Measurements from ENCODE around the gene TNC.
A peak's percentile ranks its signal among the peaks of the same experiment; 100 is the strongest.

TNC gene

GRCh38 chr9:115015018-115015635, 102.8 kb downstream of the TNC start:
- DNase-seq: peak in 8 of 56 donors; percentile 3 to 42 (median 8)

GRCh38 chr9:115014438-115014837, 103.5 kb downstream of the TNC start:
- DNase-seq: no peak

DNA sequence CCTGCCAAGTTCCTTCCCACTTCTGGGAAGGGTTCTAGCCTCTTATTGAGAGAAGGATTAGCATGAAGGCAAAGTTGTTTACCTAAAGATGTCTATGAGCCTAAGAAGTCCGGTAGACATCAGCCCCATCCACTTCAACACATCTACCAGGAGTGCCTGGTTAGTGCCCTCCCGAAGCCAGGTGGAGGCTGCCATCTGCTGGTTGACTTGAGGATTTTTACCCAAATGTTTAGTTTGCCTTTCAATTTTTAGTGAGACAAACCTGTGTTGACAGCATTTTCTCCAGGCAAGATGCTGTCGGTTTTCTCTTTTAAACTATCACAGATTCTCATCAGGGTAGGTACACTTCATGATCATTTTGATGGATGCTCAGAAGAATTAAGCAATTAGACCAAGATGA, 104.0 kb downstream of the TNC start:
- peak in 44 of 56 donors; percentile 3 to 76 (median 28) for DNase-seq

DNA sequence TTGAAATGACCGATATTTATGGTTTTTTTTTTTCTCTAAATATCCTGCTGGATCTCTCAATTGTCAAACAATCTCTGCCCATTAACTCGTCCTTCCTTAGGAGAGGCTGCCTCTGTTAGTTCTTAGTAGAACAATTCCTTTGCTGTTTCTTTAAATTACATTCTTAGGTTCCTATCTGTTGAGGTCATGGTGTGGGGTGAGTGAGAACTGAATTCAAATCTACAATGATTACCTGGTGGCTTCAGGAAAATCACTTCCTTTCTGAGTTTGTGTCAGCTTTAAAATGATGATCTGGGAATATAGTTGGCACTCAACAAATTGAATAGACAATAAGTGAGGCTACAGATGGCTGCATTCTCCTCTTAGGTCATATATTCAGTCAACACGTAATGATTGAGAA, 105.5 kb downstream of the TNC start:
- DNase-seq: no peak

DNA sequence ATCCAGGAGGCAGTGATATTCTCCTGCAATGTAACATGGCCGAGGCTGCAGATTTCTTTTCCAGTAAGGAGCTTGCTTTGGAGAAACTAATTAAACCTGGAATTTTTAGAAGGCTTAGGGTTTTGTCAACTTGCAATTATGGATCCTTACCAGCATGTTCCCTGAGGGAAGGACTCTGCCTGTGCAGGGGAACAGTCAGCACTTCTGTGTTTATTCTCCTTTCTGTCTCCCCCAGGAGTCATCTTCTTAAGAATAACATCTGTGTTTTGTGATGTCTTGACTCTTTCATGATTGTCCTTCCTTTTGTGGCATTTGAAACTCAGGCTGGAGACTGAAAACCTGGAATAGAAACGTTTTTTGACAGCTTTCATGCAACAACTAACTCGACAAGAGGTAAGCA, 107.1 kb downstream of the TNC start:
- DNase-seq: no peak

GRCh38 chr9:115008536-115009270, 109.3 kb downstream of the TNC start:
- no peak for DNase-seq

DNA sequence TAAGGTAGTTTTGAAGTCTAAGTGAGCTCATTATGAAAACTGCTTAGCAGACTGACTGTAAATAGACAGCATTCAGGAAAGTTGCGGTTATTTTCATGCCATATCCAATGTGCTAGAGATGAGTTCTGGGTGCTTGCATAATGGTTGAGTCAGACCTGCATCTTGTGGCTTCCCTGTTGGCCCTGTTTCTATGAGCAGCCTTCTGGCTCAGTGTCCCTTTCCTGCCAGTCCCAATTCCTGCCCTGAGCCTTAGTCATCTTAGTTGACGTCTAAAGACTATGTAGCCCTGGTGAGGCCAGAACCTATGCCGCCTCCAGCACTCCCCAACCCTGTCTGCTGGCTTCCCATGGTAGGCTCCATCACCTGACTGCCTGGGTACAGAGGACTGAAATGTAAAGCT, 111.3 kb downstream of the TNC start:
- no peak for DNase-seq

DNA sequence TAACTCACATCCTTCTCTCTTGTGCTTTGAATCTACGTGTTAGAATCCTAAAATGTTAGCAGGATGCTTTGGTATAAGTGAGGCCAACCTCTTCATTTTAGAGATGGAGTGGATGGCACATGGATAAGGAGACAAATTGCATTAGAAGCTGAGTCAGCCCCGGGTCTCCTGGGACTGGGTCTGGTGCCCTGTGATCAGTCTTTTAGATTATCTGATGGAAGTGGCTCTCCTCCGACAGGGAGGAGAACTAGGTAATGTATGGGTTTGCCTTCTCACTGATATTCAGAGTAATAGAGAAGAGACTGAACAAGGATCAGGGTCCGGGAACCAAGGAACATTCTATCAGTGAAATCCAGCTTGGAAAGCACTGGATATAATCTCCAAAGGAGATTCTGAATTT, 112.6 kb downstream of the TNC start:
- DNase-seq: no peak

DNA sequence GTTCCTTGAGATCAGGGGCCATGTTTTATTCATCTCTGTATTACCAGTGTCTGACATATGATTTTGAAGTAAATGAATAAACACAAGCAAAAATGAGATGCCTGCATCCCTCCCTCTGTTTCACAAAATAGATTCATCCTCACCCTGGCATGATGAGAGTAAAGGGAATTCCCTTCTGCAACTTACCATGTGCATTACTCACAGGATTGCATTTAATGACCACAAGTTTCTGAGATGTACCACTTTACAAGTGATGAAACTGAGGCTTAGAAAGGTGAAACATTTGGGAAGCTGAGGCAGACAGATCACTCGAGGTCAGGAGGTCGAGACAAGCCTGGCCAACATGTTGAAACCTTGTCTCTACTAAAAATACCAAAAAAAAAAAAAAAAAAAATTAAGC, 113.4 kb downstream of the TNC start:
- DNase-seq: no peak

DNA sequence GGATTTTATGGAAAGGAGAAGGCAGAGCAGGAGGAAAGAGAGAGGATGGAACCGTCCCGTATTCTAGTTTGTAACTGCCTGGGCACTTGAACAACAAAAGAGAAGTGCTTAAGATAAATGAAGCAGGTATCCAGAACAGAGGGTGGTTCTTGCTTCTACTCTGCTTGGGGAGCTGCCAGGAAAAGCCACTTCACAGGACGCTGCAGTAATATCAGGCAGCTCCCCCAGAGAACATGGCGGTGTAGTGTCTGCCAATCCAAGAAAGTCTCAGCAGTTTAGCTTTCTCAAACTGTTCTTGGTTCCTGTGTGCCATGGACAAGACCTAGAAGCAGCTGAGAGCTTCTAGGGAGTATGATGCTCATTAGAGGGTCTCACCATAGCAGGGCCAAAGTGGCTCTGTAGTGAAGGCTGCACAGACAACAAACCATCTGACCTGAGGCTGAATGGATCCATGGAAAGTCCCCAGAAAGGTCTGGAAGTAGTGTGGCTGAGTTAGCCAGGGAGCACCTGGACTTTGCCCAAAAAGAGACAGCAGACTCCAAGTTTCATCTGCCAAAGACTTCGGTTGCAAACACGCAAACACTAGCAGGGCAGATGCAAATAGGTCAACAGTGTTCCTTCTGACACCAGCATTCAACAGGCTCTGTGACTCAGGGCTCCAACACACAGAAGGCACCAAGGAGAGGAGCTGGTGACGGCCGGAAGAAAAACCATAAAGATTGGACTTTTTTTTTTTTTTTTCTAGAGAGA, 115.4 kb downstream of the TNC start:
- no peak for DNase-seq

DNA sequence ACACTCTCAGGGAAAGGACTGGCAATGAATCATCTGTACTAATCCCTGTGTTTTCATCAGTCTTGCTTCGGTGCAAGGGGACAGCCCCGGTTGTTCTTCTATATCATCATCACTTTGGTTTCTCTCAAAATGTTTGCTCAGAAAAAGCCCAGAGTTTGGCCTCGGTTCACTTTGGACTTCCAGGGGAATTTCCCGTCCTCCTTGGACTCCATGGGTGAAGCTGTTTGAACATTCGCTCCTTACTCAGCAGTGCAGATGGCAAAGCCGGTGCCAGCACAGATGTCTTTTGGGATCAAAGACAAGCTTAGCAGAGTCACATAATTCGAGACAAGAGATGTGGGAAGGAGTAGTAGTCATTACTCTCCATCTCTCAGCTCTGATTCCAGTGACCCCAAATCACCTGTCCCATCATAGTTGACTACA, 117.7 kb downstream of the TNC start:
- DNase-seq: peak in 1 of 56 donors; percentile 2

DNA sequence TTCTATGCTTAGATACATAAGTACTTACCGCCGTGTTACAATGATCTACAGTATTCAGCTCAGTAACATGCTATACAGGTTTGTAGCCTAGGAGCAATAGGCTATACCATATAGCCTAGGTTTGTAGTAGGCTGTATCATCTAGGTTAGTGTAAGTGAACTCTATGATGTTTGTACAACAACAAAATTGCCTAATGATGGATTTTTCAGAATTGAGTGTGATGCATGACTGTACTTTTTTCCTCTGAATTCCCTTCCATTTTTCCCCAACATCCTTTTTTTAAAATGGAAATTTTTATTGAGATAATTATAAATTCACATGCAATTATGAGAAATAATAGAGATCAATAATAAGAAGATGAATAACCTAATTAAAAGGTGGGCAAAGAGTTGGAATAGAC, 119.6 kb downstream of the TNC start:
- DNase-seq: no peak

DNA sequence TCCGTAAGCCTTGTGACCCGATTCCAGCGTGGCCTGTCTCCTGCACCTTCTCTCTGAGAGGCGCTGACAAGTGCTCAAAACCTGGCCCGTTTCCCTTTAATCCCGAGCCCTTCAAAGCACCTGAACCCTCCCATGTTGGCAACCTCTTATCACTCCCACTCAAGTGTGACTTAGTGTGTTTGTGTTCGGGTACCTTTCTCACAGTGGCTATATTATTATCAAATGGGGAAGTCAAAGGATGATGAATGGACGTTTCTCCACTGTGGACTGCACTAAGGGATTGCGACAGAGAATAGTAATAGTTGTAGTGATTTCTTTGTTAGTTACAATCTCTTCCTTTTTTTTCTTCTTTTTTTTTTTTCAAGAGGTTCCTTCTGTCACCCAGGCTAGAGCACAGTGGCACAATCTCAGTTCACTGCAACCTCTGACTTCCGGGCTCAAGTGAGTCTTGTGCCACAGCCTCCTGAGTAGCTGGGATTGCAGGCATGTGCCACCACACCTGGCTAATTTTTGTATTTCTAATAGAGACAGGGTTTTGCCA, 122.2 kb downstream of the TNC start:
- DNase-seq: no peak

DNA sequence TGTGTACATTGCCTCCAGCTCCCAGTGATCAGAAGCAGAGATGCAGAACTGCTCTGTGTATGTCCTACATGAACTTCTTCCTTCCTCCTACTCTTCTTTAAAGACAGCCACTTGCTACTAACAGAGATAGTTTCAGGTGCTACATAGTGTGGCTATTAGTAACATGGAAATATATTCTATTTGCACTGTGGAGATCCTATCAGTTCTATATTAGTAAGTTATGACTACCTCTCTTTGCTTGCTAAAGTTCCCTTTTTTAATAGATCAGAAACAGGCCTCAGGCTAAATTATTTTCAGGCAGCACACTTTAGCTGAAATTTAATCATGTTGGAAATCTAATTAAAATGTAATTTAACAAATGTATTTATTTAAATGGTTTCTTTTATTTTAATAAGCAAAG, 123.2 kb downstream of the TNC start:
- DNase-seq: no peak

DNA sequence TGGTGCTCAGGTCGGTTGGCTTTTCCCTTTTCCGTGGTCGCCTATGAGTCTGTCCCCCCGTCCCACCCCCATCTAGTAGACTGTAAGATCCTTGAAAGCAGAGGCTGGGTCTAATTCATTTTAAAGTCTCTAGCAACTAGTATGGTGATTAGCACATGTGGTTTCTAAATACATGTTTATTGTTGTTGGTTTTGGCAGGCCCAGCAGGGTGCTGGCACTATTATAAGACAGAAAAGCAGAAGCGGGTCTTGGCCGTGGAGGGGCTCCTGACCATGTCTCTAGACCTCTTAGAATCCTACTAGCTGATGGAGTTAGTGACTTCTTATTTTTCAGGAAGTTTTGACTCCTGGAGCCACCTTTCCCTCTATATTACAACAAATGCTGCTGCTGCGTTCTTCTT, 126.1 kb downstream of the TNC start:
- DNase-seq: no peak

- no peak for DNase-seq
Measured at GRCh38 chr9:114990901-114991300, 127.1 kb downstream of the TNC start.

GRCh38 chr9:114989600-114990410, 128.2 kb downstream of the TNC start:
- no peak for DNase-seq

DNA sequence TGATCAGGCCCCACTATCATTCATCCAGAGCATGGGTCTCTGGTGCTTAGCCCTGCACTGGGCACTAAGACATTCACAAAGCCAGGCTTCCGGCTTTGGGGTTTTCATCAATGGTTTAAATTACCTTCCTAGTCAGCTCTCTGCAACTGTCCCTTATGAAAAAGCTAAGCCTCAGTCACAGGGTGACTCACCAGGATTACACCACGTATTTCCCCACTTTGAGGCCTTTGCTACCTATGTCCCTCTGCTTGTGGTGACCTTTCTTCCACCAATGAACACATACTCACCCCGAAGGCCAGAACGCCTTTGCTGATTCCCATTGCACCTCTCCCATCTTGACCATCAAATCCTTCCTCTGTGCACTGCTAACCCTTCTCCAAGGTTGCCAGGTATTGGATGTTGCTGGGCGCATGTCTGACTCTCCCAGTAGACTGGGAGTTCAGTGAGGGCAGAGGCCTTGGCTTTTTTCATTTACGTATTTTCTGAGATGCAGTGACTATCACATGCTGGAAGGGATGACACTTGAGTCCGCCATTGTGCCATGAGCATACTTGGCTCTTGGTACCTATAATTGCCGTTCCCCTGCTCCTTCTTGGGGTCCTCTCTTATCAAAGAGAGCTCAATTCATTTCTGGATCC, 128.9 kb downstream of the TNC start:
- DNase-seq: no peak

GRCh38 chr9:114987116-114987515, 130.8 kb downstream of the TNC start:
- no peak for DNase-seq

- no peak for DNase-seq
Measured at GRCh38 chr9:114985959-114986501, 131.9 kb downstream of the TNC start.

DNA sequence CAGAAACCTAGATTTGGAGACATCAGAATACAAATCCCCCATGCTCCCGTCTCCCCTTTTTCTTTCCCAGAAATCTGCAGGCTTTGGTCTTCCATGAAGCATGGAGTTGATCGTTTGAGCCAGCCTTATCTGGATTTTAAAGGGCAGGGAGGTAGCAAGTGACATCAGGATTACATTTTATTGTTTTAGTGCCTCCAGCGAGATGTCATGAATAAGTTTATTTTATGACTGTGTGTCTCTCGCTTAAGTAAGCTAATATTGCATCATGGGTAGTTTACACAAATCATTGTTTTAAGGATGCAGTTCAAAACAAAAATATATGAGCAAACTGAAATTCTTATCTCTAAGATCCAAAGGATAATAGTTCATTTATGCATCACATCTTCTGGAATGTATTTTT, 136.9 kb downstream of the TNC start:
- DNase-seq: no peak

Measured in nucleus accumbens (tissue), 56 donors.